GM12891 (cell line): ENCODE results near the gene CACYBP.

Experiments
- POLR2A ChIP-seq: IDR thresholded peaks from 2 replicates; pipeline ENCODE4 v1.6.1; 2011; ENCODE audit warnings: low read depth, low read length, control low read depth
- POLR2AphosphoS5 ChIP-seq: IDR thresholded peaks from 2 replicates; pipeline ENCODE4 v1.6.1; 2011; ENCODE audit warnings: low read depth, low read length, control low read depth
- POU2F2 ChIP-seq: IDR thresholded peaks from 2 replicates; pipeline ENCODE4 v1.6.1; 2011; ENCODE audit warnings: low read depth, mild to moderate bottlenecking, control low read depth, low read length, moderate library complexity
- SPI1 ChIP-seq: IDR thresholded peaks from 2 replicates; pipeline ENCODE4 v1.6.1; 2011; ENCODE audit warnings: low read depth, low read length, control low read depth
- TAF1 ChIP-seq: IDR thresholded peaks from 2 replicates; pipeline ENCODE4 v1.6.1; 2011; ENCODE audit warnings: low read depth, low read length, control low read depth

DNA sequence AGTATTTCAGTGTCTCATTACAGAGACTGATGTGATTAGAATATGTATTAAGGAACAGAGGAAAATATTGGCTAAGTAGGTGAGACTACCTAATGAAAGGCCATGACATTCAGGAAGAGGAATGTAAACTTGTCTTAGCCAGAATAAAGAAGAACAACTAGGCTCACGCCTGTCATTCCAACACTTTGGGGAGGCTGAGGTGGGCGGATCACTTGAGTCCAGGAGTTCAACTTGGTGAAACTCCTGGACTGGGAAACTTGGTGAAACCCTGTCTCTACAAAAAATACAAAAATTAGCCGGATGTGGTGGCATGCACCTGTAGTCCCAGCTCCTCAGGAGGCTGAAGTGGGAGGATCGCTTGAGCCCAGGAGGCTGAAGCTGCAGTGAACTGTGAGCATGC is 14.8 kb upstream of the CACYBP start:
- TF ChIP-seq POLR2A (no peak), TAF1 (no peak), POLR2AphosphoS5 (no peak), SPI1 (no peak), POU2F2 (no peak)
